PC-9 (cell line): ENCODE results near the gene IVD. TPM values are rescaled to one million over a fixed set of nuclear protein-coding genes. Genes with fewer than 3 reads are reported as not detected.

Experiments
- BruUV-seq: library from RNA; stranded (reverse); fragments of 400-500 nt; replicated peaks from 2 replicates; lab custom pipeline; 2021; lab: Mats Ljungman, UMichigan
- CTCF ChIA-PET: fragments of 300-600 bp; sonication (Branson Sonifier 250); formaldehyde crosslinking; loops from one replicate; lab custom pipeline; 2022; ENCODE audit warnings: antibody characterized with exemption; lab: Charles Lee
- POLR2A ChIA-PET: fragments of 300-600 bp; sonication (Branson Sonifier 250); formaldehyde crosslinking; loops from one replicate; lab custom pipeline; 2022; ENCODE audit warnings: antibody characterized with exemption; ENCODE audit not compliant: unreplicated experiment; lab: Charles Lee
- DNase-seq, 2 experiments: peaks; one replicate each; pipeline versions ENCODE4 v3.0.0 to v3.0.0-alpha.2; 2015 to 2022; ENCODE audit warnings: mixed read lengths in 1 of 2
- H2AFZ ChIP-seq: fragments of 200-600 bp; sonication (generic); 2 replicates; pipeline ENCODE4 v1.8.1; 2017; ENCODE audit warnings: antibody characterized with exemption
- H3F3A ChIP-seq: fragments of 200-600 bp; sonication (generic); 2 replicates; pipeline ENCODE4 v1.8.1; 2017; ENCODE audit warnings: antibody characterized with exemption, mild to moderate bottlenecking, low read depth; ENCODE audit not compliant: insufficient read depth
- H3K27ac ChIP-seq: fragments of 200-600 bp; sonication (generic); 2 replicates; pipeline ENCODE4 v1.6.1; 2016; ENCODE audit warnings: mixed run types
- H3K27me3 ChIP-seq: fragments of 200-600 bp; sonication (generic); 2 replicates; pipeline ENCODE4 v1.6.1; 2016; ENCODE audit warnings: low read depth, mixed run types; ENCODE audit not compliant: insufficient read depth
- H3K36me3 ChIP-seq: fragments of 200-600 bp; sonication (generic); 2 replicates; pipeline ENCODE4 v1.6.1; 2016; ENCODE audit warnings: low read depth, mixed run types
- H3K4me1 ChIP-seq: fragments of 200-600 bp; sonication (generic); replicated peaks from 2 replicates; pipeline ENCODE4 v1.6.1; 2016; ENCODE audit warnings: mixed run types; ENCODE audit not compliant: insufficient read depth
- H3K4me2 ChIP-seq: fragments of 200-600 bp; sonication (generic); 2 replicates; pipeline ENCODE4 v1.6.1; 2017; ENCODE audit warnings: mixed run types
- H3K4me3 ChIP-seq: fragments of 200-600 bp; sonication (generic); 2 replicates; pipeline ENCODE4 v1.6.1; 2016; ENCODE audit warnings: mixed run types
- H3K79me2 ChIP-seq: fragments of 200-600 bp; sonication (generic); 2 replicates; pipeline ENCODE4 v1.6.1; 2017; ENCODE audit warnings: low read depth, mixed run types
- H3K9me2 ChIP-seq: fragments of 200-600 bp; sonication (generic); 2 replicates; pipeline ENCODE4 v1.8.1; 2017; ENCODE audit warnings: mild to moderate bottlenecking; ENCODE audit not compliant: insufficient read depth
- H3K9me3 ChIP-seq: fragments of 200-600 bp; sonication (generic); 2 replicates; pipeline ENCODE4 v1.8.1; 2016; ENCODE audit warnings: low read depth; ENCODE audit not compliant: insufficient read depth
- H4K20me1 ChIP-seq: fragments of 200-600 bp; sonication (generic); 2 replicates; pipeline ENCODE4 v1.8.1; 2017; ENCODE audit not compliant: insufficient read depth
- EZH2 ChIP-seq: fragments of 200-600 bp; sonication (generic); IDR thresholded peaks from 2 replicates; pipeline ENCODE4 v1.8.0; 2017; ENCODE audit warnings: antibody characterized with exemption, low read depth
- intact Hi-C: fragments of 100-400 bp; cut with micrococcal nuclease; formaldehyde crosslinking; loops from one replicate; pipeline ENCODE4 v1.10.0; 2022; ENCODE audit not compliant: unreplicated experiment
- total RNA-seq: library from RNA; stranded (reverse); gene quantifications from 2 replicates; pipeline ENCODE4 v1.2.3, GENCODE V29; 2021
- TF ChIP-seq, protein P1 (sequence below): fragments of 200-600 bp; sonication (generic); conservative IDR thresholded peaks from 2 replicates; pipeline ENCODE4 v1.6.1; 2017; ENCODE audit warnings: mixed run types, antibody characterized with exemption, mild to moderate bottlenecking, moderate library complexity

IVD gene
- total RNA-seq, 1 experiment from 2014 or later: 82.5 TPM

DNA sequence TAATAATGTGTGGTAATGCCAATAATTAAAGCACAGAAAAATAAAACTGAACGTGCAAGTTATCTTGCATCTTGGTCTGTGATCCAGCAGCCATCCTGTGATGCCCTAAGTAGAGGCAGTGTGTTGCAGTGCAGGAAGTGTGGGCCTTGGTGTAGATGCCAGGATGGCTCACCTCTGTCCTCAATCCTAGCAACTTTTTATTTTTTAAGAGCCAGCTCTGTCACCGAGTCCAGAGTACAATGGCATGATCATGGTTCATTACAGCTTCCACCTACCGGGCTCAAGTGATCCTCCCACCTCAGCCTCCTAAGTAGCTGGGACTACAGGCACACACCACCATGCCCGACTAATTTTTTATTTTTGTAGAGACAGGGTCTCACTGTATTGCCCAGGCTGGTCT, 42.8 kb downstream of the IVD start:
- Histone ChIP-seq H3K79me2 (peaks cover 72% of the 10 kb centered on the region), H3K4me2 (no peak overlapping the region), H2AFZ (no peak overlapping the region), H3K27ac (no peak overlapping the region), H3K9me3 (no peaks in the 10 kb centered on the region), H3F3A (no peaks in the 10 kb centered on the region), H3K9me2 (no peaks in the 10 kb centered on the region), H4K20me1 (no peaks in the 10 kb centered on the region; the same call in none of the 2 replicates), H3K4me3 (no peak overlapping the region), H3K27me3 (no peaks in the 10 kb centered on the region), H3K36me3 (no peaks in the 10 kb centered on the region), H3K4me1 (no peaks in the 10 kb centered on the region)
- BruUV-seq: no TSS peak
- TF ChIP-seq, protein P1, sequence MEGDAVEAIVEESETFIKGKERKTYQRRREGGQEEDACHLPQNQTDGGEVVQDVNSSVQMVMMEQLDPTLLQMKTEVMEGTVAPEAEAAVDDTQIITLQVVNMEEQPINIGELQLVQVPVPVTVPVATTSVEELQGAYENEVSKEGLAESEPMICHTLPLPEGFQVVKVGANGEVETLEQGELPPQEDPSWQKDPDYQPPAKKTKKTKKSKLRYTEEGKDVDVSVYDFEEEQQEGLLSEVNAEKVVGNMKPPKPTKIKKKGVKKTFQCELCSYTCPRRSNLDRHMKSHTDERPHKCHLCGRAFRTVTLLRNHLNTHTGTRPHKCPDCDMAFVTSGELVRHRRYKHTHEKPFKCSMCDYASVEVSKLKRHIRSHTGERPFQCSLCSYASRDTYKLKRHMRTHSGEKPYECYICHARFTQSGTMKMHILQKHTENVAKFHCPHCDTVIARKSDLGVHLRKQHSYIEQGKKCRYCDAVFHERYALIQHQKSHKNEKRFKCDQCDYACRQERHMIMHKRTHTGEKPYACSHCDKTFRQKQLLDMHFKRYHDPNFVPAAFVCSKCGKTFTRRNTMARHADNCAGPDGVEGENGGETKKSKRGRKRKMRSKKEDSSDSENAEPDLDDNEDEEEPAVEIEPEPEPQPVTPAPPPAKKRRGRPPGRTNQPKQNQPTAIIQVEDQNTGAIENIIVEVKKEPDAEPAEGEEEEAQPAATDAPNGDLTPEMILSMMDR: no peak
- no peak for TF ChIP-seq EZH2
- ChIA-PET POLR2A (no interaction called here), CTCF (no interaction called here)
- DNase-seq: no peak
- intact Hi-C loops: no loop called here

DNA sequence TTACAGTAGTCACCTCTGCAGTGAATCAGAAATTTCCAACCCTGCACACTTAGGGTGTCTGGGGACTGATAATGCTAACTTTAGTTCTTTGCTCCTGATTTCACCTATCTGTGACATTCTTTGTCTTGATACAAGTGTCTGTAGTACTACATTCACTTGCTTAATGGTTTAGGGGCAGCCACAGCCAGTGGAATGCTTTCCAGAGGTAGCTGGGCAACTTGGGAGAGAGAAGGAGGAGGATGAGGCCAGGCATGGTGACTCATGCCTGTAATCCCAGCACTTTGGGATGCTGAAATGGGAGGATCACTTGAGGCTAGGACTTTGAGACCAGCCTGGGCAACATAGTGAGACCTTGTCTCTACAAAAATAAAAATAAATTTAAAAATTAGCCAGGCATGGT, 43.7 kb downstream of the IVD start:
- Histone ChIP-seq H3K27ac (no peak overlapping the region), H3K27me3 (no peaks in the 10 kb centered on the region), H3K4me3 (no peak overlapping the region), H4K20me1 (peaks cover under 1% of the 10 kb centered on the region), H3K9me3 (no peaks in the 10 kb centered on the region), H3K4me1 (peaks cover 4% of the 10 kb centered on the region), H2AFZ (no peak overlapping the region), H3K9me2 (no peaks in the 10 kb centered on the region), H3K79me2 (peaks cover 70% of the 10 kb centered on the region), H3K36me3 (no peaks in the 10 kb centered on the region), H3F3A (no peaks in the 10 kb centered on the region), H3K4me2 (no peak overlapping the region)
- DNase-seq: no peak
- intact Hi-C loops: no loop called here
- POLR2A ChIA-PET: no interaction called here
- CTCF ChIA-PET: interaction anchor here (0.6 kb wide), 1 partner anchor 60 kb away, joined by 8 read pairs; no protein-coding TSS in a partner anchor
- BruUV-seq: no TSS peak
- TF ChIP-seq, protein P1: no peak
- TF ChIP-seq EZH2: no peak

DNA sequence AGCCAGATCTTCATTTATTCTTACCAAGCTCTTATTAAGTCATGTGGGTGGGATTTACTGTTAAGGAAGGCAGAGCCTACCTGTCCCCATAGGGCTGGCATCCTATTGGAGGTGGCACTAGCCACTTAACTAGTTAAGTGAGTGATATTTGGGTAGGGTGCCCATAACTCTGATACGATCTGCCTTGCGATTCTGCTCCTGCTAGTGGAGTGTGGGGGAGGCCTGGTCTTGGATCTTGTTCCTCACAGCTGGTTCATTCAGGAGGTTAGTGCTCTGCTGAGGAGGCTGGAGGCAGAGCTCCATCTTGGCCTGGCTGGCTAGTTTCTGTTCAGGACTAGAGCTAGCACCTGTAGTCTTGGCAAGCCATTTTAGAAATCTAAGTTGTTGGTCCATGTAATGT, 44.5 kb downstream of the IVD start:
- H3K36me3 ChIP-seq: no peaks in the 10 kb centered on the region
- no TSS peak for BruUV-seq
- intact Hi-C loops: no loop called here
- H3K79me2 ChIP-seq: peaks cover 71% of the 10 kb centered on the region
- no peaks in the 10 kb centered on the region for H3K9me2 ChIP-seq
- no peak for DNase-seq
- no peak for TF ChIP-seq EZH2
- TF ChIP-seq, protein P1: no peak
- H2AFZ ChIP-seq: no peak overlapping the region
- no peak overlapping the region for H3K27ac ChIP-seq
- no peak overlapping the region for H3K4me2 ChIP-seq
- H3K27me3 ChIP-seq: no peaks in the 10 kb centered on the region
- peaks cover 12% of the 10 kb centered on the region for H3K4me1 ChIP-seq
- peaks cover 6% of the 10 kb centered on the region for H4K20me1 ChIP-seq
- POLR2A ChIA-PET: no interaction called here
- CTCF ChIA-PET: no interaction called here
- H3K4me3 ChIP-seq: no peak overlapping the region
- H3F3A ChIP-seq: peaks cover 7% of the 10 kb centered on the region; the same call in 1 of the 2 replicates
- no peaks in the 10 kb centered on the region for H3K9me3 ChIP-seq
